CD4-positive, alpha-beta memory T cell (primary cell): ENCODE measurements around the gene SUOX. TPM values are rescaled to one million over a fixed set of nuclear protein-coding genes. Genes with fewer than 3 reads are reported as not detected.
"Not testable (repeated sequence)": the region's sequence is repeated elsewhere in the genome, so short reads cannot be mapped to it uniquely, and the experiment has no call there.

Source experiments
- CTCF ChIA-PET: fragments of 350-600 bp; sonication (Branson Sonifier 250); formaldehyde crosslinking; loops from one replicate; lab custom pipeline; 2021; ENCODE audit warnings: inconsistent platforms; ENCODE audit not compliant: partially characterized antibody; lab: Charles Lee
- POLR2A ChIA-PET: fragments of 350-600 bp; sonication (Branson Sonifier 250); formaldehyde crosslinking; loops from one replicate; lab custom pipeline; 2021; ENCODE audit not compliant: partially characterized antibody; lab: Charles Lee
- DNase-seq, 5 donors: peaks; one replicate each; pipeline versions ENCODE4 v3.0.0 to v3.0.0-alpha.2; 2020 to 2022; ENCODE audit warnings: mixed read lengths in 1 of 5
- H3K27ac ChIP-seq: one replicate; pipeline ENCODE4 v1.7.0; 2013; ENCODE audit warnings: low read depth, low read length
- H3K27me3 ChIP-seq: 2 replicates; pipeline ENCODE4 v1.7.0; 2013; ENCODE audit warnings: mild to moderate bottlenecking, low read length, moderate library complexity; ENCODE audit not compliant: insufficient read depth
- H3K36me3 ChIP-seq: 2 replicates; pipeline ENCODE4 v1.7.0; 2013; ENCODE audit warnings: mild to moderate bottlenecking, low read length, moderate library complexity; ENCODE audit not compliant: insufficient read depth
- H3K4me1 ChIP-seq: 2 replicates; pipeline ENCODE4 v1.7.0; 2013; ENCODE audit warnings: mild to moderate bottlenecking, low read length, moderate library complexity; ENCODE audit not compliant: insufficient read depth
- H3K4me3 ChIP-seq, 2 donors: one replicate each; pipeline ENCODE4 v1.7.0; 2013; ENCODE audit warnings: low read length in 2 of 2, mild to moderate bottlenecking in 1 of 2
- H3K9me3 ChIP-seq, 2 donors: one replicate each; pipeline ENCODE4 v1.7.0; 2013; ENCODE audit warnings: low read length in 2 of 2, control low read depth in 1 of 2; ENCODE audit not compliant: control insufficient read depth in 1 of 2
- H3K27ac Mint-ChIP-seq, 7 donors: one replicate each; pipeline ENCODE4 v1.8.0; 2020 to 2021; ENCODE audit warnings: mixed read lengths in 7 of 7, mild to moderate bottlenecking in 6 of 7, inconsistent platforms in 3 of 7, moderate library complexity in 3 of 7
- H3K27me3 Mint-ChIP-seq, 2 donors: one replicate each; pipeline ENCODE4 v1.8.0; 2020 to 2021; ENCODE audit warnings: mixed read lengths in 2 of 2
- H3K36me3 Mint-ChIP-seq, 2 donors: one replicate each; pipeline ENCODE4 v1.8.0; 2020 to 2021; ENCODE audit warnings: mixed read lengths in 2 of 2, inconsistent platforms in 1 of 2, mild to moderate bottlenecking in 1 of 2
- H3K4me1 Mint-ChIP-seq, 4 donors: one replicate each; pipeline ENCODE4 v1.8.0; 2020 to 2021; ENCODE audit warnings: mixed read lengths in 4 of 4, mild to moderate bottlenecking in 1 of 4
- H3K4me3 Mint-ChIP-seq, 8 donors: one replicate each; pipeline ENCODE4 v1.8.0; 2020 to 2021; ENCODE audit warnings: mixed read lengths in 8 of 8, mild to moderate bottlenecking in 7 of 8, moderate library complexity in 6 of 8, inconsistent platforms in 3 of 8
- H3K9me3 Mint-ChIP-seq, 8 donors: one replicate each; pipeline ENCODE4 v1.8.0; 2020 to 2021; ENCODE audit warnings: mixed read lengths in 8 of 8, mild to moderate bottlenecking in 5 of 8, inconsistent platforms in 3 of 8, moderate library complexity in 1 of 8
- intact Hi-C: fragments of 100-400 bp; cut with micrococcal nuclease; formaldehyde crosslinking; loops from one replicate; pipeline ENCODE4 v1.15.1; 2023
- polyA plus RNA-seq, 2 donors: library from polyadenylated mRNA; unstranded; fragments of 300-500 nt; fragmentation: Illumina TruSeq; gene quantifications; one replicate each; pipeline ENCODE4 v1.2.3, GENCODE V29; 2021
- total RNA-seq, 2 experiments: library from RNA; stranded (reverse); gene quantifications; one replicate each; pipeline ENCODE4 v1.2.3, GENCODE V29; 2021

Gene SUOX
- total and polyA plus RNA-seq, 4 experiments from 2014 or later, result 5.4 to 5.9 TPM; not detected in 2

DNA sequence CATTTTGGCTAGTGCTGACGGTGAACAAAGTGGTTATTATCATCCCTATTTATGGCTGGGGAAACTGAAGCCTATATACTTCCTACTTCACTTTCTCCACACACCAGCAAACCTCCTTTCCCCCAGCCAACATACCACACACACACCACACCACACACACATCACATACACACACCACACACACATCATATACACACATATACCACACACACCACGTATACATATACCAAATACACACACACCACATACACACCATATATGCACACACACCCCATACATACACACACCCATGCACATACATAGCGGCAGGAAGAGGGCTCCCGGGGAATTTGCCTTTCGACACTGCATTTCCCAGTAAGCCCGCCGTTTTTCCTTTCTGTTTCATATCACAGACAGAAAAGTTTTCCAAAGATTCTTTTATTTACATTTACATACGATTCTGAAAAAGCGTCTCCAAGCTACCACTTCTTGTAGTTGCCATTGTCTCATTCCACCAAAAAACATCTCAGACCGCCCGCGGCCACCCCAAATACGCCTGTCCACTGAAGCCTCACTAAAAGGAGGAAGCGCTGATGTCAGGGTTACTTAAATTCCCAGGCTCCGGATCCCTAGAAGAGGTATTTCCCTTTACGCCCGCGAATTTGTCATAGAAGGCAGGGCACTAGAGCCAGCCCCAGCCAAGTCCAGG lies 24.0 kb upstream of the SUOX start:
- intact Hi-C loops, result loop anchor here (1.0 to 2.0 kb wide), 7 partner anchors 16 to 156 kb away; partner anchors contain the start of genes DNAJC14, PA2G4, RPL41 and RPS26
- Histone ChIP-seq H3K36me3 (no peaks in the 10 kb centered on the region), H3K9me3 (no peaks in the 10 kb centered on the region), H3K4me1 (peaks cover 37% of the 10 kb centered on the region), H3K27me3 (no peaks in the 10 kb centered on the region), H3K27ac (peak overlapping the region; percentile 84), H3K4me3 (peak overlapping the region; percentile 24 to 72)
- no peaks in the 10 kb centered on the region for H3K9me3 Mint-ChIP-seq
- DNase-seq, result peak in 3 of 5 donors; percentile 19 to 42 (median 37)
- peaks cover 0 to 7% of the 10 kb centered on the region in 2 donors for H3K36me3 Mint-ChIP-seq
- H3K4me1 Mint-ChIP-seq, result peaks cover 13 to 30% (median 24%) of the 10 kb centered on the region in 4 donors
- no peak overlapping the region for H3K4me3 Mint-ChIP-seq
- ChIA-PET CTCF (interaction anchor here (0.7 to 2.5 kb wide), 15 partner anchors 14 to 233 kb away, joined by 3 to 15 read pairs (median 5); partner anchors contain the start of genes DGKA, DNAJC14, ORMDL2 and SARNP), POLR2A (interaction anchor here (0.6 to 3.8 kb wide), 48 partner anchors 7 to 704 kb away, joined by 3 to 155 read pairs (median 5); partner anchors contain the start of genes BLOC1S1, COQ10A, DGKA and DNAJC14)
- no peak overlapping the region for H3K27ac Mint-ChIP-seq
- no peaks in the 10 kb centered on the region for H3K27me3 Mint-ChIP-seq

DNA sequence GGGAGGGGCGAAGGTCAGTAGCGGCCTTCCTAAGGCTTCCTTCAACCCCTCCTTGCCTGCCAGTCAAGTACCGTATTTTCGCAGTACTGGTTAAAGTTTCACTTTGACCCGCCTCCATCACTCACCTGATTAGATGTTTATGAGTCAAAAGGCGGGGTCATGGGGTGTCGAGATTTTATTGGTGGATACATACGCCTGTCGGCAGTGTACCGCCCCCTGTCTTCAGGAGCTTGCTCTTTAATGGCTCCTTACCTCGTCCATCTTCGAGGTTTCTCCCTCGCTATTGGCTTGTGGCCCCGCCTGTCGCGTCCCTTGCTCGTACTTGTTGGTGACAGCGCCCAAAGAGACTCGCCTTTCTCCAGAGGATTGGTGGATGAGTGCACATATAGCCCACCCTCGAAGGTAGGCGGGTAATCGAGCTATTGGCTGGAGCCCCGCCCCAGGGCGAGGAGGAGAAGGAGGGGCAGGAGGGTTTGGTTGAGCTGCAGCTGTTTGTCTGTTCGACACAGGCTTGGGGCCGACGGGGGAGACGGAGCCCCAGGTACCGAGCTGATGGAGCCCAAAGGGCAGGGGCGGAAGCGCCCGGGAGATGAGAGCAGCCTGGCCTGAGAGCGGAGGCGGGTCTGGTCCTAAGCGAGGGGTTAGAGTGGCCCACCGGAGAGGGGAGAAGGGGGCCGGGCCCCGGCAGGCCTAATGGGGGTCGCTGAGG lies 23.3 kb upstream of the SUOX start, which contains the start of gene RAB5B:
Gene RAB5B, plus strand, starts transcription at position 480 of the 709 bp plus-strand sequence. CDS start 12,883 bp downstream, outside the sequence.
- Mint-ChIP-seq H3K4me1 (peaks cover 14 to 30% (median 23%) of the 10 kb centered on the region in 4 donors), H3K36me3 (peaks cover 0 to 10% of the 10 kb centered on the region in 2 donors), H3K9me3 (no peaks in the 10 kb centered on the region), H3K4me3 (no peak within 1 kb of the TSS), H3K27ac (no peak within 1 kb of the TSS), H3K27me3 (no peaks in the 10 kb centered on the region)
- intact Hi-C loops, result loop anchor here (1.0 to 2.0 kb wide), 8 partner anchors 17 to 156 kb away; partner anchors contain the start of genes DNAJC14, PA2G4, RPL41 and RPS26
- peak within 1 kb of the TSS; percentile 87 for H3K27ac ChIP-seq
- peak within 1 kb of the TSS; percentile 60 to 73 for H3K4me3 ChIP-seq
- ChIA-PET CTCF (interaction anchor here (0.7 to 2.5 kb wide), 19 partner anchors 15 to 248 kb away, joined by 3 to 15 read pairs (median 4); partner anchors contain the start of genes DGKA, DNAJC14, ORMDL2 and PA2G4), POLR2A (interaction anchor here (0.5 to 3.8 kb wide), 60 partner anchors 8 to 703 kb away, joined by 3 to 155 read pairs (median 5); partner anchors contain the start of genes BLOC1S1, COQ10A, DGKA and DNAJC14)
- peaks cover 37% of the 10 kb centered on the region for H3K4me1 ChIP-seq
- no peaks in the 10 kb centered on the region for H3K27me3 ChIP-seq
- DNase-seq, result peak; percentile 95 to 100 (median 99)
- no peaks in the 10 kb centered on the region for H3K36me3 ChIP-seq
- H3K9me3 ChIP-seq, result no peaks in the 10 kb centered on the region

DNA sequence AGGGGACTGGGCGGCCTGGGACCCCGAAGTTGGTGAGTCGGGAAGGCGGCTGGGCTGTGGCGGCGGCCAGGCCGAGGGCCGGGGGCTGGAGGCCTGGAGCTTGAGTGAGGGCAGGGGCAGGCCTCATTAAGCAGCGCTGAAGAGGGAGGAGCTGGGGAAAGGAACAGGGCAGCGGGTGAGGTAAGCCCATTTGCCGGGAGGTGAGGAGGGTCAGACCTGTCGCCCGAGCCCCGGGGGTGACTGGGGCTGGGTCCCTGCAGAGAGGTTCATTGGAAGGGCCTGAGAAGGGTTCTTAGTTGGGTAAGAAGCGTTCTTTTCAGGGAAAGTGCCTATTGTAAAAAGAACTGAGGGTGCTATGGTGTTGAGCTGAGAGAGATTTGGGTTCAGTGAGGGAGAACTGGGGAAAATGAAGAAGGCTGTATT lies 22.8 kb upstream of the SUOX start:
- Mint-ChIP-seq H3K4me1 (peaks cover 17 to 36% (median 27%) of the 10 kb centered on the region in 4 donors), H3K4me3 (no peak overlapping the region), H3K27ac (no peak overlapping the region), H3K27me3 (no peaks in the 10 kb centered on the region), H3K9me3 (no peaks in the 10 kb centered on the region), H3K36me3 (peaks cover 3 to 16% of the 10 kb centered on the region in 2 donors)
- H3K36me3 ChIP-seq, result no peaks in the 10 kb centered on the region
- CTCF ChIA-PET, result interaction anchor here (0.9 to 2.5 kb wide), 15 partner anchors 16 to 248 kb away, joined by 3 to 15 read pairs (median 5); partner anchors contain the start of genes DGKA, ORMDL2, PA2G4 and RNF41
- H3K4me1 ChIP-seq, result peaks cover 38% of the 10 kb centered on the region
- H3K9me3 ChIP-seq, result no peaks in the 10 kb centered on the region
- POLR2A ChIA-PET, result interaction anchor here (0.5 to 3.8 kb wide), 58 partner anchors 9 to 671 kb away, joined by 3 to 155 read pairs (median 5); partner anchors contain the start of genes BLOC1S1, COQ10A, DGKA and DNAJC14
- H3K4me3 ChIP-seq, result peak overlapping the region; percentile 60 to 73
- DNase-seq, result no peak
- intact Hi-C loops, result loop anchor here (2.0 kb wide), 1 partner anchor 22 kb away; the partner anchor contains the start of gene SUOX
- peak overlapping the region; percentile 87 for H3K27ac ChIP-seq
- H3K27me3 ChIP-seq, result no peaks in the 10 kb centered on the region

DNA sequence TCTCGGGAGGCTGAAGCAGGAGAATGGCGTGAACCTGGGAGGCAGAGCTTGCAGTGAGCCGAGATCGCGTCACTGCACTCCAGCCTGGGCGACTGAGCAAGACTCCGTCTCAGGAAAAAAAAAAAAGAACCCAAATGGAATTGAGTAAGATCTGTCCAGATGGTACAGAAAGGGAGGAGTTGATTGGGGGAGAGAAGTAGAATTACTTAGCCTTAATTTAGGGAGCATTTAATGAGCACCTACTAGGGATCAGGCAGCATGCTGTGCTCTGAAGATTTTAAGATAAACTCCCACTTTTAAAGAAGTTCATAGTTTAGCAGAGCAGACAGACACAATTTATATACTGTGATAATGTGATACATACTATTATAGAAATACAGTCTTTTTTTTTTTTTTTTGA lies 18.7 kb upstream of the SUOX start:
- no peak overlapping the region for H3K4me3 Mint-ChIP-seq
- no peaks in the 10 kb centered on the region for H3K9me3 Mint-ChIP-seq
- no peak overlapping the region for H3K27ac ChIP-seq
- ChIA-PET CTCF (interaction anchor here (0.9 to 1.8 kb wide), 2 partner anchors 17 to 18 kb away, joined by 4 to 6 read pairs; partner anchors contain the start of gene SUOX), POLR2A (interaction anchor here (0.7 to 1.8 kb wide), 2 partner anchors 23 to 48 kb away, joined by 3 to 12 read pairs; no protein-coding TSS in a partner anchor)
- peak overlapping the region in 1 of 7 donors; percentile 22 for H3K27ac Mint-ChIP-seq
- H3K36me3 Mint-ChIP-seq, result peaks cover 15 to 44% of the 10 kb centered on the region in 2 donors
- H3K27me3 Mint-ChIP-seq, result no peaks in the 10 kb centered on the region
- DNase-seq, result no peak
- intact Hi-C loops, result no loop called here
- no peaks in the 10 kb centered on the region for H3K27me3 ChIP-seq
- no peak overlapping the region for H3K4me3 ChIP-seq
- peaks cover 33% of the 10 kb centered on the region for H3K4me1 ChIP-seq
- no peaks in the 10 kb centered on the region for H3K9me3 ChIP-seq
- peaks cover 27 to 43% (median 32%) of the 10 kb centered on the region in 4 donors for H3K4me1 Mint-ChIP-seq
- peaks cover 13% of the 10 kb centered on the region for H3K36me3 ChIP-seq

DNA sequence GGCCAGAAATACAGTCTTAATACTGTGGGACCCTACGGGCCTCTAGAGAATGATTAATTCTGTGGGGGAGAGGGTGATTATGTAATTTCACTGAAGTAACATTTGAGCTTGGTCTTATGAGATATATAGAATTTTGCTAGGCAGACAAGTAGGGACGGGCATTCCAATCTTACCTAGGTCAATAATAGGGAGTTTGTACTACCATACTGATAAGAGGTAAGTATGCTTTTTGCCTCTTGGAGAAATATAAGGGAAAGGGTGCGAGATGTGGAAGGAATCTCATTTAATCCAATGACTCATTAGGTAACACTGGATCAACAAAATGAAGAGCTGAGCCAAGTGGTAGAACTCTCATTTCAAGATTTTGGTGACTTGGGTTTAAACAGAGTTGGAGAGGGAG lies 18.0 kb upstream of the SUOX start:
- intact Hi-C loops, result no loop called here
- Histone ChIP-seq H3K9me3 (no peaks in the 10 kb centered on the region), H3K4me1 (peaks cover 33% of the 10 kb centered on the region), H3K27me3 (no peaks in the 10 kb centered on the region), H3K27ac (no peak overlapping the region), H3K4me3 (no peak overlapping the region), H3K36me3 (peaks cover 13% of the 10 kb centered on the region)
- ChIA-PET POLR2A (no interaction called here), CTCF (interaction anchor here (1.8 kb wide), 1 partner anchor 16 kb away, joined by 6 read pairs; no protein-coding TSS in a partner anchor)
- peak overlapping the region in 2 of 7 donors; percentile 41 to 89 for H3K27ac Mint-ChIP-seq
- H3K36me3 Mint-ChIP-seq, result peaks cover 20 to 50% of the 10 kb centered on the region in 2 donors
- no peaks in the 10 kb centered on the region for H3K27me3 Mint-ChIP-seq
- H3K4me3 Mint-ChIP-seq, result no peak overlapping the region
- peaks cover 27 to 43% (median 32%) of the 10 kb centered on the region in 4 donors for H3K4me1 Mint-ChIP-seq
- DNase-seq, result no peak
- H3K9me3 Mint-ChIP-seq, result no peaks in the 10 kb centered on the region

DNA sequence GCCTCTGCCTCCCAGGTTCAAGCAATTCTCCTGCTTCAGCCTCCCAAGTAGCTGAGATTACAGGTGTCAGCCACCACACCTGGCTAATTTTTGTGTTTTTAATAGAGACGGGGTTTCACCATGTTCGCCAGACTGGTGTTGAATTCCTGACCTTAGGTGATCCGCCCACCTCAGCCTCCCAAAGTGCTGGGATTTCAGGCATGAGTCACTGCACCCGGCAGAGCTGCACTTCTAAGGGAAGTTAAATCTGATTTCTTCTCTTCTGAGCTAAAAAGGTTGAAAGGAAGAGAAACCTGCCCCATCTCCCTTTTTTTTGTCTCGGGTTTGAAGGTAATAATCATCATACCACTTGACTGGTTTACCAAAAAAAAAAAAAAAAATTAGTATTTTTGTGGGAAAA lies 15.2 kb upstream of the SUOX start:
- H3K27ac Mint-ChIP-seq, H3K4me3 ChIP-seq, intact Hi-C loops, H3K27ac ChIP-seq, H3K4me3 Mint-ChIP-seq, H3K9me3 ChIP-seq, H3K9me3 Mint-ChIP-seq, DNase-seq, H3K27me3 ChIP-seq, H3K27me3 Mint-ChIP-seq: not testable (repeated sequence)
- ChIA-PET POLR2A (interaction anchor here (0.6 to 1.4 kb wide), 4 partner anchors 14 to 36 kb away, joined by 3 to 4 read pairs (median 3); no protein-coding TSS in a partner anchor), CTCF (interaction anchor here (0.7 to 1.7 kb wide), 5 partner anchors 14 to 243 kb away, joined by 3 to 4 read pairs (median 3); no protein-coding TSS in a partner anchor)
- Histone ChIP-seq H3K4me1 (peaks cover 11% of the 10 kb centered on the region), H3K36me3 (peaks cover 24% of the 10 kb centered on the region)
- H3K4me1 Mint-ChIP-seq, result peaks cover 19 to 33% (median 20%) of the 10 kb centered on the region in 4 donors
- peaks cover 24 to 63% of the 10 kb centered on the region in 2 donors for H3K36me3 Mint-ChIP-seq
